Muscle of arm (tissue), 12 donors: ENCODE measurements around the gene TNNI3. TPM values are rescaled to one million over a fixed set of nuclear protein-coding genes. Genes with fewer than 3 reads are reported as not detected.

Experiments used
- DNase-seq: peaks from one replicate; pipeline ENCODE4 v3.0.0-alpha.2; 2013
- polyA plus RNA-seq, 12 donors: library from polyadenylated mRNA; unstranded; fragments of 120-200 nt; gene quantifications; one replicate each; pipeline ENCODE4 v1.2.1, GENCODE V29; 2013; ENCODE audit not compliant: insufficient read length in 12 of 12

Gene TNNI3
- polyA plus RNA-seq, 12 donors: 1.5 to 3.8 (median 2.3) TPM; not detected in 2

- DNase-seq: no peak
Observed at GRCh38 chr19:55149078-55150003, 8.2 kb downstream of the TNNI3 start, which contains the start of gene TNNT1. Gene TNNT1, minus strand, starts transcription at chr19:55149206. Its CDS starts 2,049 bp downstream, at chr19:55147157.

DNA sequence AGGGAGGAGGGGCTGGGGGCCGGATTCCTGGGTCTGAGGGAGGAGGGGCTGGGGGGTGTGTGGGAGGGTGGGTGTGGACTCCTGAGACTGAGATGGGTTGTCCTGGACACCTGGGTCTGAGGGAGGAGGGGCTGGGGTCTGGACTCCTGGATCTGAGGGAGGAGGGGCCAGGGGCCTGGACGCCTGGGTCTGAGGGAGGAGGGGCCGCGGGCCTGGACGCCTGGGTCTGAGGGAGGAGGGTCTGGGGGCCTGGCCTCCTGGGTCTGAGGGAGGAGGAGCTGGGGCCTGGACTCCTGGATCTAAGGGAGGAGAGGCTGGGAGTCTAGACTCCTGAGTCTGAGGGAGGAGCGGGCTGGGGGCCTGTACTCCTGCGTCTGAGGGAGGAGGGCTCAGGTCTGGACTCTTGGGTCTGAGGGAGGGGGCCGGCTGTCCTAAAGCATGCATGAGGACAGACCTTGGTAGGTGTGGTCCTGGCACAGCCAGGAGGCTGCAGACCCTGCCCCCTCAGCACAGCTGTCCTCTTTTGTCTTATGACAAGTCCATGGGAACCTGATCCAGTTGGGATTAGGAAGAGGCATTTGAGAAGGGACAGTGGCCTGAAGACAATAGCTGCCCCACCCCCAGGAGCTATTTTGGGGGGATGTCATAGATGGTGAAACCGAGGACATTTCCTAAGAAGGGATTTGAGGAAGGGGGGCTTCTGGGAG, 9.8 kb downstream of the TNNI3 start:
- no peak for DNase-seq

DNA sequence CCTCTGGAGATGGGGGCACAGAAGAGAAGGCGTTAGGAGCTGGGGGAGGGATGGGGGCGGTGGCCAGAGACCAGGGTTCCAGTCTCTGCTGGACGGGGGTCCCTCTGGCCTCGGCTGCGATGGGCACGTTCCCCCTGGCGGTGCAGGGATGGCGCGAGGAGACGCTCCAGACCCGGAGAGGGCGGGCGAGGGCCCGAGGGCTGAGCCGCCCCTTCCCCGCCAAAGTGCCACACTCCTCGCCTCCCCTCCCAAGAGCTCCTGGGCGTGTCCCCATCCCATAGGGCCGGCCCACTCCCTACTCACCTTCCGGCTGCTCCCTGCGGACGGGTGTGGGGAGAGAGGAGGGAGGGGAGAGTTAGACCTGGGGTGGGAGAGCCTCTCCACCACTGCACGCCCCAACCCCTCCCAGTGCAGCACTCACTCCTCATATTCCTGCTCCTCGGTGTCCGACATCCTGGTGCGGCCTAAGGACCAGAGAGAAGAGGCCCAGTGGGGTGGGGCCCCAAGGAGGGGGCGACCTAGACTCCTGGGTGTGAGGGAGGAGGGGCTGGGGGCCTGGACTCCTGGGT, 10.7 kb downstream of the TNNI3 start:
- no peak for DNase-seq

DNA sequence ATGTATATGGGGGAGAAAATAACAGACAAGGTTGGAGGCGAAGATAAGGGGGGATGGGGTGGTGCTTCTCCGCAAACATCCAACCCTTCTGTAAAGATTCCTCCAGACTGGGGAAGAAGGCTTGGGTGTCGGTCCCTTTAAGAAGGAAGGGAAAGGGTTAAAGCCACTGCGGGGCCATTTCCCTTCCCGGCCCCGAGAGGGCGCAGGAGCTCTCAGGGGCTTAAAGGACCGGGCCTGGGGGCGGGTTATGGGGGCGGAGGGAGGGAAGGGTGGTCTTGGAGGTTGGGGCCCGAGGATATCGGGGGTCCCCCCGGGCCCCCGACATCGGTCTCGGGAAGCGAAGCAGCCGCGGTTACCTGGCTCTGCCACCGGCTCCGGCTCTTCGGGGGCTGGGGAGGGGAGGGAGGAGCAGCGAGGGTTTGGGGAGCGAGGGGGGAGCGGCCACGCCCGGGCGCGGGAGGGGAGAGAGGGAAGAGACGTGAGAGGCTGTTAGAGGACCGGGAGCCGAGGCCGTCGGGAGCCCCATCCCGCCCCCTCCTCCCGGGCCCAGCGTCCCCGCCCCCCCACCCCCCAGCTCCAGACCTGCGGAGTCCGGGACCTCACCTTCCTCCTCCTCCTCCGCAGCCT, 11.3 kb downstream of the TNNI3 start:
- no peak for DNase-seq

DNA sequence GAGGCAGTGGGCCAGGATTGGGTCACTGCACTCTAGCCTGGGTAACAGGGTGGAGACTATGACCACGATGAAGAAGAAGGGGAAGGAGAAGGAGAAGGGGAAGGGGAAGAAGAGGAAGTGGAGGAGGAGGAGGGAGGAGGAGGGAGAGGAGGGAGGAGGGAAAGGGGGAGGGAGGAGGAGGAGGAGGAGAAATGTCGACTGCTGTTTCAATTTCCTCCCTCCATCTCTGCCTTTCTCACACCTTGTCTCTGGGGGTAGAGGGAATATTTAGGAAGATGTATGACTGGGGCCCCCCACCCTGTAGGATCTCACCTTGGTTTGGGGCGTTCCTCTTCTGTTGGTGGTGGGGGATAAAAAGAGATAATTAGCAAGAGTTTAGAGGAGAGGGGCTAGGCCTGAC, 12.3 kb downstream of the TNNI3 start:
- DNase-seq: no peak

GRCh38 chr19:55141696-55142095, 15.8 kb downstream of the TNNI3 start:
- no peak for DNase-seq

- no peak for DNase-seq
Observed at GRCh38 chr19:55137915-55138314, 19.6 kb downstream of the TNNI3 start.

DNA sequence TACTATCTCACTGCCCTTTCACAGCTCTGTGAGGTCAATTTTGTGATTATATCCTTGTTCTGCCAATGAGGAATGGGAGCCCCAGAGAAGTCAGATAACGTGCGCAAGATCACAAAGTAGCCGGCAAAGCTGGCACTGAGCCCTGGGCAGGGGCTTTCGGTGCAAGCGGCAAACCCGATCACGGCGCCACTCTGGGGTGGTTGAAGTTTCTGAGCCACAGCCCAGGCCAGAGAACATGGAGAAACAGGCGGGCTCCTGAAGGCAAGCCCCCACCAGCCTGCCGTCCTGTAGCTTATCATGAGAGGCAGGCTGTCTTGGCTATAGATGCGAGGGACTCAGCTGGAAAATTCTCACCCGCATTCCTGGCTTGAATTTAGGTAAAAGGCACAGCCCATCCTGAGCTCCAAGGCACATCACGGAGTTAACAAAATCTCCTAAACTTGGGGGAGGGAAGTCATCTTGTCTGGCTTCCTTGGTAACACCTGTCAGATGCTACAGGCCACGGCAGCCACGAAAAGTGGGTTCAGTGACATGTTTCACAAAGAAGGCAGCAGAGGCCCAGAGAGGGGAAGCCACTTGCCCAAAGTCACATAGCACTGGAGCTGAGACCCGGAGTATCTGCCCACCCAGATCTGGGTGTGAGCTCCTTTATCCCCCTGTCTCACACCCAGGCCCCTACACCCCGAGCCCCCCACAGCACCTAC, 21.0 kb downstream of the TNNI3 start:
- no peak for DNase-seq

GRCh38 chr19:55134736-55135135, 22.8 kb downstream of the TNNI3 start:
- no peak for DNase-seq

- no peak for DNase-seq
Observed at GRCh38 chr19:55133639-55134444, 23.7 kb downstream of the TNNI3 start.

GRCh38 chr19:55132453-55133129, 24.9 kb downstream of the TNNI3 start:
- no peak for DNase-seq

DNA sequence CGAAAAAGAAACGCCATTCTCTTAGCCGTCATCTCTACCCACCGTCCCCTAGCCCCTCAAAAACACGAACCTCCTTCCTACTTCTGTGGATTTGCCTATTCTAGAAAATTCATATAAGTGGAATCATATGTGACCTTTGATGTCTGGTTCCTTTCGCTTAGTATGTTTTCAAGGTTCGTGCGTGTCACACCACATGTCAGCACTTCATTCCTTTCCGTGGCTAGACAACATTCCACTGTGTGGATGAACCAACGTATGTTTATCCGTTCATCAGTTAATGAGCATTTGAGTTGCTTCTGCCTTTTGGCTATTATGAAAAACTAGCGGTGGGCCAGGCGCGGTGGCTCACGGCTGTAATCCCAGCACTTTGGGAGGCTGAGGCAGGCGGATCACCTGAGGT, 26.1 kb downstream of the TNNI3 start:
- DNase-seq: no peak

- DNase-seq: no peak
Observed at GRCh38 chr19:55119053-55119452, 38.5 kb downstream of the TNNI3 start.

DNA sequence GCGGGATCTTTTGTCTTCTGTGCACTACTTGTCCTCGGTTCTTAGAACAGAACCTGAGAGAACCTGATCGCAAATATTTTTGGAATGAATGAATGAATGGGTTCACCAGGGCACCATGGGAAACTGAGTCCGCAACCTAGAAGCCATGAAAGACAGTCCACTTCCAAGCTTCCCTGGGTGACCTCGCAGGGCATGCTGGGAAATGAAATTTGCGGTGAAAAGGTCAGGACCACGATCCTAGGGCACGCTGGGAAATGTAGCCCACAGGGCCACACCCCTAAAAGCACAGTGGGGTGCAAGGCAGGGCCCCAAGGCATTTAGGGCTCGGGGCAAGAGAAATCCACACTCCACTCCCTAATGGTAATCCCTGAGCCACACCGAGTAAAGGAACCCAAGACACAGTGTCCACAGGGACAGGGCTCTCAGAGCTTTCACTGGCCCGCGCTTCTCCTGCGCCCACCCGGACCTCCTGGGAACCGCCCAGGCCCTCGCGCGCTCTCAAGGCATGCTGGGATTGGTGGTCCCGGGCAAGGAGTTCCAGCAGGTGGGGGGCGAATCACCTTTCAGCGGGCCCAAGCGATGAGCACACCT, 39.0 kb downstream of the TNNI3 start:
- peak; percentile 45 for DNase-seq

GRCh38 chr19:55117663-55118391, 39.7 kb downstream of the TNNI3 start:
- DNase-seq: peak; percentile 99

- no peak for DNase-seq
Observed at GRCh38 chr19:55116859-55117662, 40.5 kb downstream of the TNNI3 start, which contains the start of gene PPP1R12C. Gene PPP1R12C, minus strand, starts transcription at chr19:55117637. Its CDS starts 94 bp downstream, at chr19:55117543.

DNA sequence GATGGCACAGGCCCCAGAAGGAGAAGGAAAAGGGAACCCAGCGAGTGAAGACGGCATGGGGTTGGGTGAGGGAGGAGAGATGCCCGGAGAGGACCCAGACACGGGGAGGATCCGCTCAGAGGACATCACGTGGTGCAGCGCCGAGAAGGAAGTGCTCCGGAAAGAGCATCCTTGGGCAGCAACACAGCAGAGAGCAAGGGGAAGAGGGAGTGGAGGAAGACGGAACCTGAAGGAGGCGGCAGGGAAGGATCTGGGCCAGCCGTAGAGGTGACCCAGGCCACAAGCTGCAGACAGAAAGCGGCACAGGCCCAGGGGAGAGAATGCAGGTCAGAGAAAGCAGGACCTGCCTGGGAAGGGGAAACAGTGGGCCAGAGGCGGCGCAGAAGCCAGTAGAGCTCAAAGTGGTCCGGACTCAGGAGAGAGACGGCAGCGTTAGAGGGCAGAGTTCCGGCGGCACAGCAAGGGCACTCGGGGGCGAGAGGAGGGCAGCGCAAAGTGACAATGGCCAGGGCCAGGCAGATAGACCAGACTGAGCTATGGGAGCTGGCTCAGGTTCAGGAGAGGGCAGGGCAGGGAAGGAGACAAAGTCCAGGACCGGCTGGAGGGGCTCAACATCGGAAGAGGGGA, 41.2 kb downstream of the TNNI3 start:
- peak; percentile 75 for DNase-seq
